HepG2 (cell line): ENCODE results near the gene ZNF628. TPM values are rescaled to one million over a fixed set of nuclear protein-coding genes. Genes with fewer than 3 reads are reported as not detected.
A peak's percentile ranks its signal among the peaks of the same experiment; 100 is the strongest.

ENCODE experiments used
- MTF2 ChIP-seq: sonication (generic); formaldehyde crosslinking; IDR thresholded peaks from 2 replicates; pipeline ENCODE4 v1.5.0; 2020; ENCODE audit warnings: missing genetic modification reagents, borderline replicate concordance
- NFKB2 ChIP-seq: sonication (generic); formaldehyde crosslinking; IDR thresholded peaks from 2 replicates; pipeline ENCODE4 v1.4.0; 2020; ENCODE audit warnings: missing genetic modification reagents, borderline replicate concordance
- NRL ChIP-seq: sonication (generic); formaldehyde crosslinking; IDR thresholded peaks from 2 replicates; pipeline ENCODE4 v1.5.0; 2020; ENCODE audit warnings: missing genetic modification reagents, mild to moderate bottlenecking, moderate library complexity, borderline replicate concordance
- PITX1 ChIP-seq: sonication (generic); formaldehyde crosslinking; IDR thresholded peaks from 2 replicates; pipeline ENCODE4 v1.5.1; 2020; ENCODE audit warnings: mild to moderate bottlenecking, missing genetic modification reagents
- POLR2AphosphoS5 ChIP-seq: IDR thresholded peaks from 2 replicates; pipeline ENCODE4 v1.6.1; 2012; ENCODE audit warnings: low read depth, low read length
- RAD21 ChIP-seq: fragments of 450-650 bp; formaldehyde crosslinking; IDR thresholded peaks from 2 replicates; pipeline ENCODE4 v1.5.0; 2020; ENCODE audit warnings: mild to moderate bottlenecking
- RBFOX2 ChIP-seq: fragments of 200-400 bp; formaldehyde crosslinking; IDR thresholded peaks from 2 replicates; pipeline ENCODE4 v1.6.1; 2017; ENCODE audit warnings: low read depth, mild to moderate bottlenecking, low read length
- SALL2 ChIP-seq: sonication (generic); formaldehyde crosslinking; IDR thresholded peaks from 2 replicates; pipeline ENCODE4 v1.8.1; 2023; ENCODE audit warnings: mild to moderate bottlenecking, missing genetic modification reagents, inconsistent platforms
- TRIM24 ChIP-seq: sonication (generic); formaldehyde crosslinking; IDR thresholded peaks from 2 replicates; pipeline ENCODE4 v1.8.0; 2022; ENCODE audit warnings: mild to moderate bottlenecking, missing genetic modification reagents
- ZBTB21 ChIP-seq: sonication (generic); formaldehyde crosslinking; IDR thresholded peaks from 2 replicates; pipeline ENCODE4 v1.4.0; 2020; ENCODE audit warnings: missing genetic modification reagents
- ZGPAT ChIP-seq: IDR thresholded peaks from 2 replicates; pipeline ENCODE4 v1.6.1; 2016; ENCODE audit warnings: mild to moderate bottlenecking
- ZNF18 ChIP-seq: sonication (generic); formaldehyde crosslinking; IDR thresholded peaks from 2 replicates; pipeline ENCODE4 v1.8.0; 2022; ENCODE audit warnings: mild to moderate bottlenecking, missing genetic modification reagents; ENCODE audit not compliant: insufficient replicate concordance
- ZNF276 ChIP-seq: sonication (generic); formaldehyde crosslinking; IDR thresholded peaks from 2 replicates; pipeline ENCODE4 v1.4.0; 2020; ENCODE audit warnings: mild to moderate bottlenecking, low read depth, missing genetic modification reagents
- ZNF354B ChIP-seq: sonication (generic); formaldehyde crosslinking; IDR thresholded peaks from 2 replicates; pipeline ENCODE4 v1.8.0; 2022; ENCODE audit warnings: mild to moderate bottlenecking, missing genetic modification reagents
- ZNF414 ChIP-seq: sonication (generic); formaldehyde crosslinking; IDR thresholded peaks from 2 replicates; pipeline ENCODE4 v1.5.0; 2020; ENCODE audit warnings: missing genetic modification reagents
- ZNF546 ChIP-seq: sonication (generic); formaldehyde crosslinking; conservative IDR thresholded peaks from 2 replicates; pipeline ENCODE4 v1.8.1; 2023; ENCODE audit warnings: mild to moderate bottlenecking, missing genetic modification reagents
- ZNF564 ChIP-seq: sonication (generic); formaldehyde crosslinking; IDR thresholded peaks from 2 replicates; pipeline ENCODE4 v1.8.1; 2023; ENCODE audit warnings: mild to moderate bottlenecking, missing genetic modification reagents
- ZUFSP ChIP-seq: sonication (generic); formaldehyde crosslinking; IDR thresholded peaks from 2 replicates; pipeline ENCODE4 v1.9.0; 2021; ENCODE audit warnings: missing genetic modification reagents, mild to moderate bottlenecking, borderline replicate concordance
- polyA plus RNA-seq, 8 experiments: library from polyadenylated mRNA; depleted of rRNA in 3 of 8; stranded (reverse) in 7 of 8; unstranded in 1 of 8; fragments of >200 nt; fragmentation: Illumina TruSeq in 4 of 8; extraction: Trizol in 4 of 8; gene quantifications; 2 replicates each; pipeline versions ENCODE4 v1.2.1 to v1.2.3, GENCODE V29; 2011 to 2016; ENCODE audit warnings: low read depth in 4 of 8, missing spikeins in 1 of 8, mixed read lengths in 1 of 8; ENCODE audit not compliant: insufficient read depth in 1 of 8
- total RNA-seq, 5 experiments: library from RNA; depleted of rRNA; stranded (reverse); fragments of >200 nt; fragmentation: Illumina TruSeq; extraction: Trizol; gene quantifications; 2 replicates each; pipeline ENCODE4 v1.2.3, GENCODE V29; 2016; ENCODE audit warnings: low read depth in 1 of 5

Gene ZNF628
- total and polyA plus RNA-seq, 2 of the 13 experiments (the other 11 are each of a cell fraction or from before 2014, with no cell fraction given) = 0.54 to 1.2 TPM

GRCh38 chr19:55461974-55462626 lies 14.3 kb upstream of the ZNF628 start (continued):
- TF ChIP-seq ZNF276 (CRISPR knock-in tag) = 0 out of 2 replicates have a peak, but pooled peaks have one; percentile 37
- peak; percentile 55 for TF ChIP-seq ZNF18 (CRISPR knock-in tag)
- 0 out of 2 replicates have a peak, but pooled peaks have one; percentile 5 for TF ChIP-seq ZNF546 (CRISPR knock-in tag)
- no peak for TF ChIP-seq PITX1 (CRISPR knock-in tag)
- TF ChIP-seq TRIM24 (CRISPR knock-in tag) = no peak
- TF ChIP-seq ZGPAT (CRISPR knock-in tag) = no peak
- TF ChIP-seq RBFOX2 = peak; percentile 2; the same call in 1 of the 2 replicates
- 0 out of 2 replicates have a peak, but pooled peaks have one; percentile 6 for TF ChIP-seq NFKB2 (CRISPR knock-in tag)
- peak; percentile 79 for TF ChIP-seq NRL (CRISPR knock-in tag)
- peak; percentile 64 for TF ChIP-seq POLR2AphosphoS5
- no peak for TF ChIP-seq ZNF564 (CRISPR knock-in tag)
- no peak for TF ChIP-seq RAD21 (CRISPR knock-in tag)
- TF ChIP-seq SALL2 (CRISPR knock-in tag) = no peak
- no peak for TF ChIP-seq ZUFSP (CRISPR knock-in tag)
- TF ChIP-seq ZNF354B = 0 out of 2 replicates have a peak, but pooled peaks have one; percentile 47
- TF ChIP-seq ZBTB21 = no peak
- TF ChIP-seq ZNF414 (CRISPR knock-in tag) = no peak
- TF ChIP-seq MTF2 (CRISPR knock-in tag) = 0 out of 2 replicates have a peak, but pooled peaks have one; percentile 28
